C4-2B (cell line): Measurements from ENCODE around the gene ZFYVE1.

Experiments used
- ZFX ChIP-seq: fragments of 450-650 bp; IDR thresholded peaks from 2 replicates; pipeline ENCODE4 v1.6.1; 2017
- TF ChIP-seq, protein P1 (sequence below): fragments of 450-650 bp; conservative IDR thresholded peaks from 2 replicates; pipeline ENCODE4 v1.5.1; 2017; ENCODE audit warnings: mild to moderate bottlenecking

DNA sequence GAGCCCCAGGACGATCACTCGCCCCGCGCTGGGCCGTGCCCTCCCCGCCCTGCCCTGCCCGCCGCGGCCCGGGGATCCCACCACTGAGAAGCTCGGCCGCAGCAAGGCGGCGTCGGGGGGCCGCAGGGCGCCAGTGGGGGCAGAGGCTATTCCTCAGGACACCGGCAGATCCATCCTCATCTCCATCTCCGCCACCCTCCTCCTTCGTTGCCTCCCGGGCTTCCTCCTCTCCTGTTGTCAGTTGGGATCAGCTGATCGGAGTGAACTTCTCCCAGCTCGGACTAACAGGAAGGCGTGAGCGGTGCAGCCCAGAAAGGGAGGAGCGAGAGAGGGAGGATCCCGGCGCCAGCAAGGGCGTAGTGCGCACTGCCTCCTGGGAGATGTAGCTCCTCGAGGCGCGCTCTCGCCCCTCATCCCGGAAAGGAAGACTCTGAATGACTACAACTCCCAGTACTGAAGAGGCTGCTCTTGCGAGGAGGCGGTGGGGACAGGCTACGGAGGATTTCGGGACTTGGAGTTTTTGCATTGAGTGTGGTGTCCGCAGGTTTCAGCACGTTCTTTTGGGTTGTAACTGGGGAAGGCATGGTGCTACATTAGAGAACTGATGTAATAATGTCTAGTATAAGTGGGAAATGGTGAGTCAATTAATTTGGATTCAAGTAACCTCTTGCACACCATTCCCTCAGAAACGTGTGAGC is at the start of gene ZFYVE1:
- TF ChIP-seq, protein P1, sequence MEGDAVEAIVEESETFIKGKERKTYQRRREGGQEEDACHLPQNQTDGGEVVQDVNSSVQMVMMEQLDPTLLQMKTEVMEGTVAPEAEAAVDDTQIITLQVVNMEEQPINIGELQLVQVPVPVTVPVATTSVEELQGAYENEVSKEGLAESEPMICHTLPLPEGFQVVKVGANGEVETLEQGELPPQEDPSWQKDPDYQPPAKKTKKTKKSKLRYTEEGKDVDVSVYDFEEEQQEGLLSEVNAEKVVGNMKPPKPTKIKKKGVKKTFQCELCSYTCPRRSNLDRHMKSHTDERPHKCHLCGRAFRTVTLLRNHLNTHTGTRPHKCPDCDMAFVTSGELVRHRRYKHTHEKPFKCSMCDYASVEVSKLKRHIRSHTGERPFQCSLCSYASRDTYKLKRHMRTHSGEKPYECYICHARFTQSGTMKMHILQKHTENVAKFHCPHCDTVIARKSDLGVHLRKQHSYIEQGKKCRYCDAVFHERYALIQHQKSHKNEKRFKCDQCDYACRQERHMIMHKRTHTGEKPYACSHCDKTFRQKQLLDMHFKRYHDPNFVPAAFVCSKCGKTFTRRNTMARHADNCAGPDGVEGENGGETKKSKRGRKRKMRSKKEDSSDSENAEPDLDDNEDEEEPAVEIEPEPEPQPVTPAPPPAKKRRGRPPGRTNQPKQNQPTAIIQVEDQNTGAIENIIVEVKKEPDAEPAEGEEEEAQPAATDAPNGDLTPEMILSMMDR, result no peak
- no peak for TF ChIP-seq ZFX
